Stimulated activated CD8-positive, alpha-beta memory T cell treated with anti-CD3 and anti-CD28 coated beads, Interleukin-12 subunit alpha, Interleukin-12 subunit beta, amount 100 ng/mL, for 24 hours (primary cell): ENCODE results near the gene CCDC198.

Source experiments
- DNase-seq: peaks from one replicate; pipeline ENCODE4 v3.0.0-alpha.2; 2020; ENCODE audit errors: extremely low read depth

The CCDC198 gene

DNA sequence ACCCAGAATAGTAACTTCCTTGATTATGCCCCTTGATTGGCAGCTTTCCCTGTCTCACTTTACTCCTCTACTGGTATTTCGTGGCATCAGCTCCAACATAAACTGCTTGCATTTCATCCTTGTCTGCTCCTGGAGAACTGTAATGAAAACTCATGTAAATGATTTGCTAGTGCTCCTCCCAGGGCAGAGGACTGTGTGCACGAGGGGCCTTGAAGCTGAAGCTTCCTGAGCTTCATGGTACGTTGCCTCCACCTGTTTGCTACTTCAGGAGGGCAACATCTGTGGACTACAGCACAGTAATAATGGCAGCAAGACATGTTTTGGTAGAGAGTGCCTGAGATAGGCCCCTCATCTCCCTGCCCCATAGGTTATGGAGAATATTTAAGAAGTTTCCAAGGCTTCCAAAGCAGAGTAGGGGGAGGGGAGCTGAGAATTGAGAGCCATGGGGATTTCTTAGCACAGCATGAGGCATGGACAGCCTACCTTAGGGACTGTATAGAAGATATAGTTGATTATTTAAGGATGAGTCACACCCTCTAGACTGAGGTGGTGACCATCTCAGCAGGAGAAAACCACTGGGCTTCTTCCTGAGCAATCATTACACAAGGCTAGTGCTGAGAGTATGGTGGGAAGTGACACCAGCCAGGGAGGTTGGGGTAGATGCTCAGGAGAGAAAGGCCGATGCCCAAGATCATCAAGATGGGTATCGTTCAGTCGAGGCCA, 29.5 kb downstream of the CCDC198 start:
- DNase-seq, result no peak

DNA sequence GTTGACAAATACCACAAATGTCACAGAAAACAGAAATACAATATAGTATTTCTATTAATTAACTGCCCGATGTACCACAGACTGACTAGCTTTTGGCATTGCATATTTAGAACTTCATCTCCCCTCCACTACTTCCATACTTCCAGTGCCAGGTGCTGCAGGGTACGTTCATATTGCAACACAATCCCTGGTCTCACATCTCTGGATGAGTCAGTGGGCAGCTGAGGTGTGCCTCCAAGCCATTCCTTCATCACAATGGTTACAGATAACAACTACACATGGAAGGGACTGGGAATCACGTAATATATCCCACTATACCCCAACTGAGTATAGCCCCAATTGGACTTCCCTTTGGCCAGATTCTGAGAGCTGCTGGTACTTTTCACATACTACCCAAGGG, 31.1 kb downstream of the CCDC198 start:
- no peak for DNase-seq

DNA sequence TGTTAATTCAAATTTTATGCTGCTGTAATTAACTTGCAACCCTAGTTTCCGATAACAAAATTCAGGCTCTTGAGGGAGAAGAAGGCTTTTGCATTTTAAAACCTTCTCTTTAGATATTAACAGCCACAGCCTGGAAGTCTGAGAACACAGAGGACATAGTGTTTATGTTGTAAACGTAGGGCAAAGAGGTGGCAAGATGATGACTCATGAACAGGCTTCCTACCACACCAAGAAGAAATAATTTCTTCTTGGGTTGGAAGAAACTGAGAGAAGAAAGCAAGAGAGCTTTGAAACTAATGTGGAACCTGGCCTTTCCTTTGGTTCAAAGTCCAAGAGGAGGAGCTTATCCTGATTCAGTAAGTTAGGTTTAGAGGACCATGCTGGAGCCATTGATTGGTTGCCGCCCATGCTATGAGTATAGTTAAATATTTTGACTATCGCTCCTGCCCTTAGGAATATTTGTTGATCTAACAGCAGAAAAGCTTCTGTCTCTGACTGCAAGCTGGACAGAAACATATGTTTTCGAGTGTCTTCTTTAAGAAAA, 31.8 kb downstream of the CCDC198 start:
- no peak for DNase-seq

DNA sequence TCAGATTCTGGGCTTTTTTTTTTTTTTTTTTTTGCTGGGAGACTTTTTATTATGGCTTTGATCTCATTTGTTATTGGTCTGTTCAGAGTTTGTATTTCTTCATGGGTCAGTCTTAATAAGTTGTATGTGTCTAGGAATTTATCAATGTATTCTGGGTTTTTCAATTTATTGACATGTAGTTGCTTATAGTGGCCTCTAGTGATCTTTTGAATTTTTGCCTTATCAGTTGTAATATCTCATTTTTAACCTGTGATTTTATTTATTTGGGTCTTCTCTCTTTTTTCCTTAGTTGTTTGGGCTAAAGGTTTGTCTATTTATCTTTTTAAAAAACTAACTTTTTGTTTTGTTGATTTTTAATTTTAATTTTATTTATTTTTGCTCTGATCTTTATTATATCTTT, 57.7 kb downstream of the CCDC198 start:
- no peak for DNase-seq

DNA sequence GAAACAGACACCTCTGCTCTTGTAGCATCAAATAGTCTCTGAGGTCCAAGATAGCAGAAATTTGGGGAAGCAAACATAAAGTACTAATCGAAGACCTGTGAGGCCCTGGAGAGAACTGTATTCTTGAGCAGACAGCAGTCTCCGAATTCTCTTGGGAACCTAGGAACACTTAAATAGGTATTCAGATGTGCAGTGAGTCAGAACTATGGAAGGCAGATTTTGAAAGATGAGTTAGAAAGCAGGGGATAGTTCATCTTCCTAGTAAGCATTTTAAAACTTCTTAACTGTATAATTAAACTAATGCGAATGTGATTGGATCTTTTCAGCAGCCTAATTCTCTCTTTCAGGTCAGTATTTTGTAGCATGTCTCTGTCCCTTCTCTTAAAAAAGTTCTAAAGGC, 72.7 kb downstream of the CCDC198 start:
- DNase-seq, result no peak

DNA sequence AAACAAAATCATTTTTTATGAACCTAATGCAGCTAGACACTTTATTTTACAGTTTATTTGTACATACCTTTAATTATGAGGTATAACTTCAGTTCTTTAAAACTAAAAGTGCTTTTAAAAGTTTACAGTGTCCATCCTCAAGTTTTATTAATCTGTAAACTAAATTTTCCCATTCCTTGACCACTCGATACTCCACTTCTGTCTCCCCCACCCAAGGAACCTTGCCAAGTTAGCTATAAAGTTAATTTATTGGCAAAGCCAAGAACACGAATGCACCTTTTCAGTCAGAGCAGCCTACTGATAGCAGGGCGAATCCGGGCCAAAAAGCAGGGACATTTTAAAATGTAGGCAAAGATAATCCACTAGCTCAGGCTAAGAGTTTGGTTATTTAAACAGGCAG, 73.6 kb downstream of the CCDC198 start:
- DNase-seq, result no peak
